Kidney (tissue), 14 donors: ENCODE data around the gene ASPG. TPM values are rescaled to one million over a fixed set of nuclear protein-coding genes. Genes with fewer than 3 reads are reported as not detected.

Experiments
- DNase-seq, 5 donors: peaks; one replicate each; pipeline ENCODE4 v3.0.0-alpha.2; 2013 to 2020
- FAIRE-seq: peaks from 2 replicates; lab custom pipeline; 2012; peaks lifted over from hg19 to GRCh38; lab: Jason Lieb, UNC
- H3K27ac ChIP-seq, 2 donors: one replicate each; pipeline ENCODE4 v1.7.0; 2013; ENCODE audit warnings: low read depth in 2 of 2, low read length in 2 of 2, inconsistent platforms in 1 of 2
- H3K27me3 ChIP-seq: one replicate; pipeline ENCODE4 v1.7.1; 2013; ENCODE audit warnings: low read length, inconsistent platforms; ENCODE audit not compliant: control insufficient read depth, insufficient read depth
- H3K36me3 ChIP-seq, 3 donors: one replicate each; pipeline versions ENCODE4 v1.7.0 to v1.7.1; 2013; ENCODE audit warnings: low read length in 3 of 3, control low read depth in 1 of 3, inconsistent platforms in 1 of 3; ENCODE audit not compliant: insufficient read depth in 3 of 3, control insufficient read depth in 2 of 3
- H3K4me1 ChIP-seq, 3 donors: one replicate each; pipeline versions ENCODE4 v1.7.0 to v1.7.1; 2013; ENCODE audit warnings: low read length in 3 of 3, inconsistent platforms in 1 of 3, low read depth in 1 of 3; ENCODE audit not compliant: control insufficient read depth in 2 of 3, insufficient read depth in 2 of 3
- H3K4me3 ChIP-seq, 3 donors: one replicate each; pipeline versions ENCODE4 v1.7.0 to v1.8.1; 2013; ENCODE audit warnings: low read length in 3 of 3, control low read depth in 1 of 3, inconsistent platforms in 1 of 3
- H3K9ac ChIP-seq, 3 donors: one replicate each; pipeline versions ENCODE4 v1.7.0 to v1.7.1; 2013; ENCODE audit warnings: low read length in 3 of 3, control low read depth in 1 of 3, inconsistent platforms in 1 of 3
- H3K9me3 ChIP-seq, 3 donors: one replicate each; pipeline versions ENCODE4 v1.7.0 to v1.7.1; 2013; ENCODE audit warnings: low read length in 3 of 3, control low read depth in 1 of 3, inconsistent platforms in 1 of 3; ENCODE audit not compliant: control insufficient read depth in 2 of 3, insufficient read depth in 1 of 3
- CTCF ChIP-seq: IDR thresholded peaks from 3 replicates; pipeline ENCODE4 v1.5.1; 2012; ENCODE audit warnings: mild to moderate bottlenecking, moderate library complexity, borderline replicate concordance; ENCODE audit not compliant: insufficient read depth; ENCODE audit errors: extremely low read depth
- intact Hi-C: fragments of 100-400 bp; cut with DNase I; formaldehyde crosslinking; loops from one replicate; pipeline ENCODE4 v1.11.1; 2022
- polyA plus RNA-seq: library from polyadenylated mRNA; stranded (reverse); fragments of 350-450 nt; fragmentation: Illumina TruSeq; extraction: RNeasy Lipid Tissue Mini Kit (QIAGEN cat#74804); gene quantifications from one replicate; pipeline ENCODE4 v1.2.3, GENCODE V29; 2014; ENCODE audit warnings: low read depth, low replicate concordance; ENCODE audit not compliant: insufficient read depth
- total RNA-seq: library from RNA; stranded (reverse); fragmentation: NEBNext Ultra II Directional; extraction: Animal tissue kit (Norgen Biotek cat#: 25700); gene quantifications from one replicate; pipeline ENCODE4 v1.2.1, GENCODE V29; 2021
- donor health status: control.
- donor health status: control.
- donor health status: control.
- donor health status: control.
- donor health status: control.
- donor health status: DM: yes; HTN: yes; CAD: no.
- donor health status: Normal renal cell carcinoma (clear cell type).

Gene ASPG
- total and polyA plus RNA-seq, 2 donors from 2014 or later, result 2.5 to 58.1 TPM

GRCh38 chr14:104087981-104088850 lies 2.7 kb downstream of the ASPG start:
- H3K4me3 ChIP-seq, result no peak overlapping the region
- no peak for FAIRE-seq
- DNase-seq, result peak in 4 of 5 donors; percentile 34 to 68 (median 54)
- H3K27ac ChIP-seq, result peak overlapping the region in 1 of 2 donors; percentile 25
- TF ChIP-seq CTCF, result no peak
- no peaks in the 10 kb centered on the region for H3K36me3 ChIP-seq
- peaks cover 3% of the 10 kb centered on the region for H3K27me3 ChIP-seq
- peaks cover 0 to 2% (median 0%) of the 10 kb centered on the region in 3 donors for H3K4me1 ChIP-seq
- intact Hi-C loops, result no loop called here
- H3K9ac ChIP-seq, result no peak overlapping the region
- H3K9me3 ChIP-seq, result no peaks in the 10 kb centered on the region

- FAIRE-seq, result no peak
- intact Hi-C loops, result no loop called here
Measured at GRCh38 chr14:104090071-104090748, 4.7 kb downstream of the ASPG start.

GRCh38 chr14:104091061-104091926 lies 5.8 kb downstream of the ASPG start:
- intact Hi-C loops, result no loop called here
- TF ChIP-seq CTCF, result no peak
- DNase-seq, result peak in 3 of 5 donors; percentile 42 to 66 (median 54)

More at GRCh38 chr14:104090071-104090748, 4.7 kb downstream of the ASPG start:
- no peaks in the 10 kb centered on the region for H3K9me3 ChIP-seq
- H3K4me3 ChIP-seq, result no peak overlapping the region
- no peak overlapping the region for H3K27ac ChIP-seq
- H3K4me1 ChIP-seq, result peaks cover 0 to 2% (median 0%) of the 10 kb centered on the region in 3 donors
- TF ChIP-seq CTCF, result no peak
- no peaks in the 10 kb centered on the region for H3K36me3 ChIP-seq
- H3K9ac ChIP-seq, result no peak overlapping the region
- DNase-seq, result peak in 2 of 5 donors; percentile 30 to 70
- no peaks in the 10 kb centered on the region for H3K27me3 ChIP-seq

More at GRCh38 chr14:104091061-104091926, 5.8 kb downstream of the ASPG start:
- FAIRE-seq, result no peak
- H3K27ac ChIP-seq, result no peak overlapping the region
- no peaks in the 10 kb centered on the region for H3K36me3 ChIP-seq
- no peaks in the 10 kb centered on the region for H3K9me3 ChIP-seq
- H3K4me1 ChIP-seq, result no peaks in the 10 kb centered on the region
- no peak overlapping the region for H3K4me3 ChIP-seq
- H3K27me3 ChIP-seq, result no peaks in the 10 kb centered on the region
- no peak overlapping the region for H3K9ac ChIP-seq
